ENCODE measurements around the gene VTI1A.

VTI1A gene

DNA sequence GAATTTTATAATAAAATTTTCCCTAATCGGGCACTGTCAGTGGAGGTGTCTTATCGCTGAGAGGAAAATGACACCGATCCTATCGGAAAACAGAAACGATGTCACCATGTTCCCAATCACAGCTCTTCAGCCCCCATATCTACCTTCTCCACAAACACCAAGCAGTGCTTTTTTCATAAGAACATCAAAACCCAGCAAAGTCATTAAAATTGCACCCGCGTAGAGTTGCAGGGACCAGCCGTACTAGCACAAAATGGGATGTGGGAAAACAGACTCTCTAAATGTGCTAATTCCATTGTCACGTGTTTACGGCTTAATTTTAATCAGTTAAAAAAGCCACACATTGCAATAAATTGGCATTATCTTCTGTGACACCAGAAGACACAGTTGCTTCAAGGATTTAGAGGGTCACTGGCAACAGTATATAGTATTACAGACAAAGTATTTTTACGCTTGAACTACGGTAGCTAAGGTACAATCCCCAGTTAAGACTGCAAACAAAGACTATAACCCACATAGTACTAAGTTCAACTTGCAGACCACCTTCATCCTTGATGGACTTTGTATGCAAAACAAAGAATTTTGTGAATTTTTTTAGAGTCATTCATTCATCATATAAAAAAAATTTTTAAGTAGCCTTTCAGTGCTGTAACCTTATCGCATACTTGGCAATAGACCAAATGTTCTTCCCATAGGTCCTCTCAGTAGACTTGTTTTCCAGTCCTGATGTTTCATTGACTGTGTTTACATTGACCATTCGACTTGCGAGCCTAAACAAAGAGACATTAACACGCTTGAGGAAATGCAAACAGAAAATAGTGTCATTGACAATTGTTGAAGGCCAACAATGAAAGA is 116.0 kb downstream of the VTI1A start:
- Histone ChIP-seq H3K27me3 (ENCODE audit: insufficient read depth, low read depth) (no peaks in the 10 kb centered on the region), H3K4me2 (no peak overlapping the region), H2AFZ (ENCODE audit: low read depth) (no peak overlapping the region), H3K79me2 (ENCODE audit: insufficient read depth, low read depth) (no peaks in the 10 kb centered on the region), H3K9ac (no peak overlapping the region), H3K4me1 (ENCODE audit: low read depth, poor library complexity, severe bottlenecking) (no peaks in the 10 kb centered on the region), H4K20me1 (ENCODE audit: insufficient read depth) (no peaks in the 10 kb centered on the region), H3K36me3 (ENCODE audit: insufficient read depth) (no peaks in the 10 kb centered on the region), H3K27ac (no peak overlapping the region), H3K4me3 (IDR thresholded peaks at IDR 0.05; ENCODE audit: insufficient read depth, low read depth, low read length) (no peak overlapping the region)
- TF ChIP-seq, protein P1, sequence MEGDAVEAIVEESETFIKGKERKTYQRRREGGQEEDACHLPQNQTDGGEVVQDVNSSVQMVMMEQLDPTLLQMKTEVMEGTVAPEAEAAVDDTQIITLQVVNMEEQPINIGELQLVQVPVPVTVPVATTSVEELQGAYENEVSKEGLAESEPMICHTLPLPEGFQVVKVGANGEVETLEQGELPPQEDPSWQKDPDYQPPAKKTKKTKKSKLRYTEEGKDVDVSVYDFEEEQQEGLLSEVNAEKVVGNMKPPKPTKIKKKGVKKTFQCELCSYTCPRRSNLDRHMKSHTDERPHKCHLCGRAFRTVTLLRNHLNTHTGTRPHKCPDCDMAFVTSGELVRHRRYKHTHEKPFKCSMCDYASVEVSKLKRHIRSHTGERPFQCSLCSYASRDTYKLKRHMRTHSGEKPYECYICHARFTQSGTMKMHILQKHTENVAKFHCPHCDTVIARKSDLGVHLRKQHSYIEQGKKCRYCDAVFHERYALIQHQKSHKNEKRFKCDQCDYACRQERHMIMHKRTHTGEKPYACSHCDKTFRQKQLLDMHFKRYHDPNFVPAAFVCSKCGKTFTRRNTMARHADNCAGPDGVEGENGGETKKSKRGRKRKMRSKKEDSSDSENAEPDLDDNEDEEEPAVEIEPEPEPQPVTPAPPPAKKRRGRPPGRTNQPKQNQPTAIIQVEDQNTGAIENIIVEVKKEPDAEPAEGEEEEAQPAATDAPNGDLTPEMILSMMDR (conservative IDR thresholded peaks at IDR 0.05; ENCODE audit: low read depth, low read length): no peak

DNA sequence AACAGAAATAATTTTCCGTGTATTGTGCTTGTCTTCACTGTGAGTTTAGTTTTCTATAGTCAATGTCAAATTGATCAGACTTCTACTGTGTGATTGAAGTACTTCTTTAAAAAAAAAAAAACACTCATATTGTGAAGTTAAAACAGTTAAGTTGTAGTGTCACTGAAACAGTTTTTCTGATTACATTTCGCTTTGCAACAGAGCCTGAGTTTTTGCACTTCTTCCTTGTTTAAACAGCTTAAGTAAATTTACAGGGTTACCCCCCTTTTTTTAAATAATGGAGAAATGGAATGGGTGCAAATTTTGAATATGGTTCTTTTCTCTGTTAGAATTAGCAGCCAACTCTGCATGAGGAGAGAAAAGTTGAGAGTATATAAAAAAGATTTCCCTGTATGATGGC is 117.3 kb downstream of the VTI1A start:
- Histone ChIP-seq H3K27me3 (ENCODE audit: insufficient read depth, low read depth) (no peaks in the 10 kb centered on the region), H3K27ac (no peak overlapping the region), H3K79me2 (ENCODE audit: insufficient read depth, low read depth) (no peaks in the 10 kb centered on the region), H3K4me3 (IDR thresholded peaks at IDR 0.05; ENCODE audit: insufficient read depth, low read depth, low read length) (no peak overlapping the region), H3K36me3 (ENCODE audit: insufficient read depth) (no peaks in the 10 kb centered on the region), H3K4me2 (no peak overlapping the region), H3K4me1 (ENCODE audit: low read depth, poor library complexity, severe bottlenecking) (no peaks in the 10 kb centered on the region), H4K20me1 (ENCODE audit: insufficient read depth) (no peaks in the 10 kb centered on the region), H3K9ac (no peak overlapping the region), H2AFZ (ENCODE audit: low read depth) (no peak overlapping the region)
- TF ChIP-seq, protein P1 (conservative IDR thresholded peaks at IDR 0.05; ENCODE audit: low read depth, low read length): no peak

DNA sequence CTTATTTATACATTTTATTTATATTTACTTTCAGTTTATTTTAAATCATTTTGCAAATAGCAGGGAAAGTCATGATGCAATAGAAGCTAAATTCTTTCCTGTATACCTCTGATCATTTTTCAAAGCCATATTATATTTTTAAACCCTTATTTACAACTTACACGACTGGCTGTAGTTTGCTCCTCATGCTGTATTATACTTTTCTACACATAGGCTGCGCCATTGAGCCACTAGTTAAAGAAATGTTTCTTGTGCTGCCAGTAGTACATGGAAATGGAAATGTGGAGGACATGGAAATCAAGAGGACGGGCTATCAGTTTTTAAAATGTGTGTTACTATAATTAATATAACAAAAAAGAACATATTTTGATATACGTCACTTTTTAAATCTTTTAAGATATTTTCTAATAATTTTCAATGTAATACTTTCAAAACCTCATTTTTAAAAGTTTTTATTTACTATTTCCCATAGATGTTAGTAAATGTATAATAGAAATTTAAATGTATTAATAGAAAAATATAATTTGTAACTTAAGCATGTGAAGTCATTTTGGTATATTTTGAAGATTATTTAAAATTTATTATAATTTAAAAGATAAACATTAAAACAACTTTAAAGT is 118.5 kb downstream of the VTI1A start:
- no peak overlapping the region for H3K4me2 ChIP-seq
- no peaks in the 10 kb centered on the region for H3K36me3 ChIP-seq (ENCODE audit: insufficient read depth)
- H3K4me3 ChIP-seq (IDR thresholded peaks at IDR 0.05; ENCODE audit: insufficient read depth, low read depth, low read length): no peak overlapping the region
- H3K27me3 ChIP-seq (ENCODE audit: insufficient read depth, low read depth): no peaks in the 10 kb centered on the region
- H3K4me1 ChIP-seq (ENCODE audit: low read depth, poor library complexity, severe bottlenecking): no peaks in the 10 kb centered on the region
- no peaks in the 10 kb centered on the region for H4K20me1 ChIP-seq (ENCODE audit: insufficient read depth)
- H3K9ac ChIP-seq: no peak overlapping the region
- H2AFZ ChIP-seq (ENCODE audit: low read depth): no peak overlapping the region
- no peak overlapping the region for H3K27ac ChIP-seq
- TF ChIP-seq, protein P1 (conservative IDR thresholded peaks at IDR 0.05; ENCODE audit: low read depth, low read length): no peak; the same call in 1 of the 2 replicates
- no peaks in the 10 kb centered on the region for H3K79me2 ChIP-seq (ENCODE audit: insufficient read depth, low read depth)

DNA sequence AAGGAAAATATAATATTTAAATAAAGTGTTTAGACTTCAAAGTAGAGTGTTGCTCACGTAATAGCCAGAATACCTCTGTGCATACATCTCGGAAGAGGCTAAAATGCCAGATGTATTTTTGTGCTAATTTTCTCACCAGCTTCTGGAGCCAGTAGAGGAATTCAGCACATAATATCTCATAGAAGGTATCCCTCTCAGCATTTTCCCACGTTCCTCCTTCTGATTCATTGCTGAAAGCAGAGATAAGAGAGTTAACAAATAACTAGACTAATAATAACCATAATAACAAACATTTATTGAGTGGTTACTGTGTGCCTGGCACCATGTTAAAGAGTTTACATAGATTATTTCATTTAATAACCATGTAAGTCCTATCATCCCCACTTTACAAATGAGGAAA is 123.6 kb downstream of the VTI1A start:
- H4K20me1 ChIP-seq (ENCODE audit: insufficient read depth): no peaks in the 10 kb centered on the region
- H3K27ac ChIP-seq: no peak overlapping the region
- no peaks in the 10 kb centered on the region for H3K79me2 ChIP-seq (ENCODE audit: insufficient read depth, low read depth)
- TF ChIP-seq, protein P1 (conservative IDR thresholded peaks at IDR 0.05; ENCODE audit: low read depth, low read length): no peak
- H2AFZ ChIP-seq (ENCODE audit: low read depth): no peak overlapping the region
- H3K4me2 ChIP-seq: no peak overlapping the region
- H3K36me3 ChIP-seq (ENCODE audit: insufficient read depth): no peaks in the 10 kb centered on the region
- no peak overlapping the region for H3K4me3 ChIP-seq (IDR thresholded peaks at IDR 0.05; ENCODE audit: insufficient read depth, low read depth, low read length)
- H3K4me1 ChIP-seq (ENCODE audit: low read depth, poor library complexity, severe bottlenecking): no peaks in the 10 kb centered on the region
- H3K27me3 ChIP-seq (ENCODE audit: insufficient read depth, low read depth): no peaks in the 10 kb centered on the region
- H3K9ac ChIP-seq: no peak overlapping the region
